ENCODE data around the gene LRRFIP1.
A peak's percentile ranks its signal among the peaks of the same experiment; 100 is the strongest.

Gene LRRFIP1

GRCh38 chr2:237691908-237692600, 64.7 kb downstream of the LRRFIP1 start:
- no peaks in the 10 kb centered on the region for H3K9me3 Mint-ChIP-seq
- no peak for TF ChIP-seq CTCF (IDR thresholded peaks at IDR 0.05; ENCODE audit: unreplicated experiment in 3 of 3)
- H3K4me1 Mint-ChIP-seq = peaks cover 49% of the 10 kb centered on the region
- peak overlapping the region; percentile 68 to 82 (median 79) for H3K4me3 Mint-ChIP-seq
- H3K27me3 Mint-ChIP-seq (ENCODE audit: low read depth) = peaks cover 30% of the 10 kb centered on the region
- H3K36me3 Mint-ChIP-seq (ENCODE audit: low read depth) = no peaks in the 10 kb centered on the region
- H3K27ac Mint-ChIP-seq = no peak overlapping the region

GRCh38 chr2:237692601-237693290, 65.4 kb downstream of the LRRFIP1 start:
- Mint-ChIP-seq H3K9me3 (no peaks in the 10 kb centered on the region), H3K4me3 (peak overlapping the region; percentile 68 to 82 (median 79)), H3K36me3 (ENCODE audit: low read depth) (no peaks in the 10 kb centered on the region), H3K4me1 (peaks cover 54% of the 10 kb centered on the region), H3K27me3 (ENCODE audit: low read depth) (peaks cover 30% of the 10 kb centered on the region), H3K27ac (peak overlapping the region; percentile 17 to 29 (median 20))
- TF ChIP-seq CTCF (IDR thresholded peaks at IDR 0.05; ENCODE audit: unreplicated experiment in 3 of 3) = no peak

GRCh38 chr2:237693291-237693994, 66.1 kb downstream of the LRRFIP1 start:
- Mint-ChIP-seq H3K27me3 (ENCODE audit: low read depth) (peaks cover 30% of the 10 kb centered on the region), H3K27ac (peak overlapping the region; percentile 17 to 29 (median 20)), H3K9me3 (no peaks in the 10 kb centered on the region), H3K4me1 (peaks cover 57% of the 10 kb centered on the region), H3K4me3 (peak overlapping the region; percentile 68 to 82 (median 79)), H3K36me3 (ENCODE audit: low read depth) (no peaks in the 10 kb centered on the region)
- TF ChIP-seq CTCF (IDR thresholded peaks at IDR 0.05; ENCODE audit: unreplicated experiment in 3 of 3) = no peak

GRCh38 chr2:237694415-237695194, 67.2 kb downstream of the LRRFIP1 start:
- H3K9me3 Mint-ChIP-seq = no peaks in the 10 kb centered on the region
- no peak for TF ChIP-seq CTCF (IDR thresholded peaks at IDR 0.05; ENCODE audit: unreplicated experiment in 3 of 3)
- H3K4me3 Mint-ChIP-seq = peak overlapping the region; percentile 68 to 82 (median 79)
- peaks cover 63% of the 10 kb centered on the region for H3K4me1 Mint-ChIP-seq
- no peaks in the 10 kb centered on the region for H3K36me3 Mint-ChIP-seq (ENCODE audit: low read depth)
- peaks cover 30% of the 10 kb centered on the region for H3K27me3 Mint-ChIP-seq (ENCODE audit: low read depth)
- H3K27ac Mint-ChIP-seq = peak overlapping the region; percentile 20 to 57 (median 21)

- Mint-ChIP-seq H3K4me3 (peak overlapping the region; percentile 0 to 79 (median 38)), H3K27me3 (ENCODE audit: low read depth) (peaks cover 25% of the 10 kb centered on the region), H3K4me1 (peaks cover 64% of the 10 kb centered on the region), H3K9me3 (no peaks in the 10 kb centered on the region), H3K36me3 (ENCODE audit: low read depth) (no peaks in the 10 kb centered on the region), H3K27ac (peak overlapping the region in 2 of 3 experiments; percentile 7 to 12)
- TF ChIP-seq CTCF (IDR thresholded peaks at IDR 0.05; ENCODE audit: unreplicated experiment in 3 of 3) = no peak
Measured at GRCh38 chr2:237695201-237695780, 67.9 kb downstream of the LRRFIP1 start.
